ENCODE data around the gene HNRNPA2B1. TPM values are rescaled to one million over a fixed set of nuclear protein-coding genes. Genes with fewer than 3 reads are reported as not detected.
"Not testable (repeated sequence)": the region's sequence is repeated elsewhere in the genome, so short reads cannot be mapped to it uniquely, and the experiment has no call there.

HNRNPA2B1 gene
- total and polyA plus RNA-seq, 12 donors: 98.1 to 1,201 (median 378) TPM

DNA sequence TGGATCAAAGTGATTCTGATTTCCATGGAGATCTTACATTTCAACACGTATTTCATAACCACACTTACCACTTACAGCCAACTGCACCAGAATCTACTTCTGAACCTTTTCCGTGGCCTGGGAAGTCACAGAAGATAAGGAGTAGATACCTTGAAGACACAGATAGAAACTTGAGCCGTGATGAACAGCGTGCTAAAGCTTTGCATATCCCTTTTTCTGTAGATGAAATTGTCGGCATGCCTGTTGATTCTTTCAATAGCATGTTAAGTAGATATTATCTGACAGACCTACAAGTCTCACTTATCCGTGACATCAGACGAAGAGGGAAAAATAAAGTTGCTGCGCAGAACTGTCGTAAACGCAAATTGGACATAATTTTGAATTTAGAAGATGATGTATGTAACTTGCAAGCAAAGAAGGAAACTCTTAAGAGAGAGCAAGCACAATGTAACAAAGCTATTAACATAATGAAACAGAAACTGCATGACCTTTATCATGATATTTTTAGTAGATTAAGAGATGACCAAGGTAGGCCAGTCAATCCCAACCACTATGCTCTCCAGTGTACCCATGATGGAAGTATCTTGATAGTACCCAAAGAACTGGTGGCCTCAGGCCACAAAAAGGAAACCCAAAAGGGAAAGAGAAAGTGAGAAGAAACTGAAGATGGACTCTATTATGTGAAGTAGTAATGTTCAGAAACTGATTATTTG lies 15.3 kb downstream of the HNRNPA2B1 start:
- no peak for TF ChIP-seq POLR2A (IDR thresholded peaks at IDR 0.05)
- TF ChIP-seq, protein P1, sequence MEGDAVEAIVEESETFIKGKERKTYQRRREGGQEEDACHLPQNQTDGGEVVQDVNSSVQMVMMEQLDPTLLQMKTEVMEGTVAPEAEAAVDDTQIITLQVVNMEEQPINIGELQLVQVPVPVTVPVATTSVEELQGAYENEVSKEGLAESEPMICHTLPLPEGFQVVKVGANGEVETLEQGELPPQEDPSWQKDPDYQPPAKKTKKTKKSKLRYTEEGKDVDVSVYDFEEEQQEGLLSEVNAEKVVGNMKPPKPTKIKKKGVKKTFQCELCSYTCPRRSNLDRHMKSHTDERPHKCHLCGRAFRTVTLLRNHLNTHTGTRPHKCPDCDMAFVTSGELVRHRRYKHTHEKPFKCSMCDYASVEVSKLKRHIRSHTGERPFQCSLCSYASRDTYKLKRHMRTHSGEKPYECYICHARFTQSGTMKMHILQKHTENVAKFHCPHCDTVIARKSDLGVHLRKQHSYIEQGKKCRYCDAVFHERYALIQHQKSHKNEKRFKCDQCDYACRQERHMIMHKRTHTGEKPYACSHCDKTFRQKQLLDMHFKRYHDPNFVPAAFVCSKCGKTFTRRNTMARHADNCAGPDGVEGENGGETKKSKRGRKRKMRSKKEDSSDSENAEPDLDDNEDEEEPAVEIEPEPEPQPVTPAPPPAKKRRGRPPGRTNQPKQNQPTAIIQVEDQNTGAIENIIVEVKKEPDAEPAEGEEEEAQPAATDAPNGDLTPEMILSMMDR (IDR thresholded peaks at IDR 0.05): no peak
- intact Hi-C loops (cut with DNase I): no loop called here
- H3K36me3 ChIP-seq (replicated peaks in 1 of 2): peaks cover 0 to 26% of the 10 kb centered on the region in 2 donors
- H3K27ac ChIP-seq: no peak overlapping the region
- 89 to 91% (median 90%) methylated on average over 10 of the region's 10 CpGs for WGBS, 4 donors
- H3K27me3 ChIP-seq: no peaks in the 10 kb centered on the region
- no peak for DNase-seq
- H3K4me1 ChIP-seq (replicated peaks in 1 of 2): peaks cover 0 to 14% of the 10 kb centered on the region in 2 donors
- no peaks in the 10 kb centered on the region for H3K9me3 ChIP-seq (replicated peaks in 1 of 3)
- H3K4me3 ChIP-seq: no peak overlapping the region

DNA sequence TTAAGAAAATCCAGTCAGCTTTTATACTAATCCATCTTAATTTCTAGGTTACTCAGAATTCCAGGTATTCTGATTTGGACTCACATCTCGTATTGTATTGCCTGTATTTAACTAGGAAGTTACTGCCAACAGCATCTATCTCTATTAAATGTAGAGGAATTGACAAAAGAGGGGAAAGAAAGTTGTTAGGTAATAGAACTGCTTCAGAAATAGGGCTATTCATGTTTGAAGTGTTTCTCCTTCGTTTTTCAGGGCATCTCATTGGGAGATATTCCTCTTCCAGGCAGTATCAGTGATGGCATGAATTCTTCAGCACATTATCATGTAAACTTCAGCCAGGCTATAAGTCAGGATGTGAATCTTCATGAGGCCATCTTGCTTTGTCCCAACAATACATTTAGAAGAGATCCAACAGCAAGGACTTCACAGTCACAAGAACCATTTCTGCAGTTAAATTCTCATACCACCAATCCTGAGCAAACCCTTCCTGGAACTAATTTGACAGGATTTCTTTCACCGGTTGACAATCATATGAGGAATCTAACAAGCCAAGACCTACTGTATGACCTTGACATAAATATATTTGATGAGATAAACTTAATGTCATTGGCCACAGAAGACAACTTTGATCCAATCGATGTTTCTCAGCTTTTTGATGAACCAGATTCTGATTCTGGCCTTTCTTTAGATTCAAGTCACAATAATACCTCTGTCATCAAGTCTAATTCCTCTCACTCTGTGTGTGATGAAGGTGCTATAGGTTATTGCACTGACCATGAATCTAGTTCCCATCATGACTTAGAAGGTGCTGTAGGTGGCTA lies 16.1 kb downstream of the HNRNPA2B1 start:
- WGBS, 4 donors: 45 to 56% (median 48%) methylated on average over 4 of the region's 4 CpGs
- H3K27me3 ChIP-seq; H3K4me3 ChIP-seq; DNase-seq; H3K27ac ChIP-seq; intact Hi-C loops (cut with DNase I); H3K9me3 ChIP-seq (replicated peaks in 1 of 3): not testable (repeated sequence)
- peaks cover 0 to 13% of the 10 kb centered on the region in 2 donors for H3K4me1 ChIP-seq (replicated peaks in 1 of 2)
- peaks cover 0 to 18% of the 10 kb centered on the region in 2 donors for H3K36me3 ChIP-seq (replicated peaks in 1 of 2)

DNA sequence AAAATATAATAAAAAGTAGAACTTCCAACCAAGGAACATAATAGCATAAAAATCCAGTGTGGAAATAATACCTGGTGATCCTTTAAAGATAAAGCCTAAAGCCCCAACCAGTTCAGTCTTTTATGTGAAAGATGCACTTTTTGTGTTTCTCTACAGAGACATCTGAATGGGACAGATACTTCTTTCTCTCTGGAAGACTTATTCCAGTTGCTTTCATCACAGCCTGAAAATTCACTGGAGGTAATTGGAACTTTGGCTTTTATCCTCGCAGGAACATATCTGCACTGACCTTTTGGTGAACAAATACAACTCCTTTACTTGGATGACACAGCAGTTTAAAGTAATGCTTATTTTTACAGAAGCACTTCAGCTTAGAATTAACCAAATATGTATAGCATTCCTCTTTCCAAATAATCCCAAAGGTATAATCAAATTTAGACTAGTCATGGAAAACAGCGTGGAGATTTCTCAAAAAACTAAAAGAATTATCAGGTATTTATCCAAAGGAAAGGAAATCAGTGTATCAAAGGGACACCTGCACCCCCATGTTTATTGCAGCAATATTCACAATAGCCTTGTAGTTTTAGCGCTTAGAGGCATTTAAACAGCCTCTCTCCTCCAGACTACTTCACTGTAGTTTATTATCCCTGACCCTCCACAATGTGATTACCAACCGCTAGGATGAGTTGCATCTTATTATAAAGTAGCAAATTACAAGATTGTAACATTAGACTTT lies 16.8 kb downstream of the HNRNPA2B1 start:
- Histone ChIP-seq H3K36me3 (replicated peaks in 1 of 2) (peaks cover 0 to 11% of the 10 kb centered on the region in 2 donors), H3K27me3 (no peaks in the 10 kb centered on the region), H3K4me1 (replicated peaks in 1 of 2) (peaks cover 0 to 13% of the 10 kb centered on the region in 2 donors), H3K4me3 (no peak overlapping the region), H3K27ac (peak overlapping the region in 1 of 5 donors; percentile 2), H3K9me3 (replicated peaks in 1 of 3) (no peaks in the 10 kb centered on the region)
- intact Hi-C loops (cut with DNase I): no loop called here
- WGBS, 4 donors: 48 to 60% (median 52%) methylated on average over 4 of the region's 4 CpGs
- DNase-seq: no peak
- no peak for TF ChIP-seq POLR2A (IDR thresholded peaks at IDR 0.05)
- TF ChIP-seq, protein P1 (IDR thresholded peaks at IDR 0.05): no peak

DNA sequence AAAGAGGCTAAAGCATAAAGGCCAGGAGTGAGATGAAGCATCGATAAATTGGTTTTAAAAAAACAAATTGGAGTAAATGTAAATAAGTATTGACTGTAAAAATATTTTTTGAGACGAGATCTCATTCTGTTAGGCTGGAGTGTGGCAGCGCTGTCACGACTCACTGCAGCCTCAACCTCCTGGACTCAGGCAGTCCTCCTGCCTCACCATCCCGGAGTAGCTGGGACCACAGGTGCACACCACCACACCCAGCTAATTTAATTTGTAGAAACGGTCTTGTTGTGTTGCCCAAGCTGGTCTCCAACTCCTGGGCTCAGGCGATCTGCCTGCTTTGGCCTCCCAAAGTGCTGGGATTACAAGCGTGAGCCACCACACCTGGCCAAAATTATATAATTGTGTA lies 17.8 kb downstream of the HNRNPA2B1 start:
- Histone ChIP-seq H3K27ac (no peak overlapping the region), H3K27me3 (no peaks in the 10 kb centered on the region), H3K4me3 (no peak overlapping the region), H3K9me3 (replicated peaks in 1 of 3) (no peaks in the 10 kb centered on the region), H3K4me1 (replicated peaks in 1 of 2) (peaks cover 0 to 7% of the 10 kb centered on the region in 2 donors), H3K36me3 (replicated peaks in 1 of 2) (peaks cover 0 to 2% of the 10 kb centered on the region in 2 donors)
- peak in 2 of 7 donors; percentile 41 to 65 for DNase-seq
- intact Hi-C loops (cut with DNase I): no loop called here
- WGBS, 4 donors: 72 to 78% (median 76%) methylated on average over 7 to 8 of the region's 8 CpGs
- TF ChIP-seq POLR2A (IDR thresholded peaks at IDR 0.05): peak in 1 of 2 donors; percentile 22
- TF ChIP-seq, protein P1 (IDR thresholded peaks at IDR 0.05): no peak
